Mesothelial cell of epicardium (in vitro differentiated cells): ENCODE results near the gene CASK. TPM values are rescaled to one million over a fixed set of nuclear protein-coding genes. Genes with fewer than 3 reads are reported as not detected.

ENCODE experiments used
- DNase-seq, 2 experiments: peaks; one replicate each; pipeline ENCODE4 v3.0.0; 2021; ENCODE audit warnings: low spot score in 2 of 2; ENCODE audit not compliant: unreplicated experiment in 2 of 2
- H3K27ac Mint-ChIP-seq: 2 replicates; pipeline ENCODE4 v1.8.0; 2021; ENCODE audit warnings: mixed read lengths
- H3K27me3 Mint-ChIP-seq: 2 replicates; pipeline ENCODE4 v1.8.0; 2021; ENCODE audit warnings: low read depth, mixed read lengths
- H3K36me3 Mint-ChIP-seq: 2 replicates; pipeline ENCODE4 v1.8.0; 2021; ENCODE audit warnings: mixed read lengths
- H3K4me1 Mint-ChIP-seq: 2 replicates; pipeline ENCODE4 v1.8.0; 2021; ENCODE audit warnings: mixed read lengths
- H3K4me3 Mint-ChIP-seq: 2 replicates; pipeline ENCODE4 v1.8.0; 2021; ENCODE audit warnings: mild to moderate bottlenecking, moderate library complexity, mixed read lengths
- H3K9me3 Mint-ChIP-seq: 2 replicates; pipeline ENCODE4 v1.8.0; 2021; ENCODE audit warnings: mixed read lengths
- total RNA-seq: library from RNA; stranded (reverse); gene quantifications from 3 replicates; pipeline ENCODE4 v1.2.1, GENCODE V29; 2021
- TF ChIP-seq, protein P1 (sequence below): fragments of 200-600 bp; sonication (generic); IDR thresholded peaks from one replicate; pipeline ENCODE4 v1.5.0; 2021; ENCODE audit warnings: antibody characterized with exemption; ENCODE audit not compliant: unreplicated experiment

The CASK gene, protein sequence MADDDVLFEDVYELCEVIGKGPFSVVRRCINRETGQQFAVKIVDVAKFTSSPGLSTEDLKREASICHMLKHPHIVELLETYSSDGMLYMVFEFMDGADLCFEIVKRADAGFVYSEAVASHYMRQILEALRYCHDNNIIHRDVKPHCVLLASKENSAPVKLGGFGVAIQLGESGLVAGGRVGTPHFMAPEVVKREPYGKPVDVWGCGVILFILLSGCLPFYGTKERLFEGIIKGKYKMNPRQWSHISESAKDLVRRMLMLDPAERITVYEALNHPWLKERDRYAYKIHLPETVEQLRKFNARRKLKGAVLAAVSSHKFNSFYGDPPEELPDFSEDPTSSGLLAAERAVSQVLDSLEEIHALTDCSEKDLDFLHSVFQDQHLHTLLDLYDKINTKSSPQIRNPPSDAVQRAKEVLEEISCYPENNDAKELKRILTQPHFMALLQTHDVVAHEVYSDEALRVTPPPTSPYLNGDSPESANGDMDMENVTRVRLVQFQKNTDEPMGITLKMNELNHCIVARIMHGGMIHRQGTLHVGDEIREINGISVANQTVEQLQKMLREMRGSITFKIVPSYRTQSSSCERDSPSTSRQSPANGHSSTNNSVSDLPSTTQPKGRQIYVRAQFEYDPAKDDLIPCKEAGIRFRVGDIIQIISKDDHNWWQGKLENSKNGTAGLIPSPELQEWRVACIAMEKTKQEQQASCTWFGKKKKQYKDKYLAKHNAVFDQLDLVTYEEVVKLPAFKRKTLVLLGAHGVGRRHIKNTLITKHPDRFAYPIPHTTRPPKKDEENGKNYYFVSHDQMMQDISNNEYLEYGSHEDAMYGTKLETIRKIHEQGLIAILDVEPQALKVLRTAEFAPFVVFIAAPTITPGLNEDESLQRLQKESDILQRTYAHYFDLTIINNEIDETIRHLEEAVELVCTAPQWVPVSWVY
- total RNA-seq = 61.6 to 70.3 TPM (median 63.8 TPM) in 3 replicates

DNA sequence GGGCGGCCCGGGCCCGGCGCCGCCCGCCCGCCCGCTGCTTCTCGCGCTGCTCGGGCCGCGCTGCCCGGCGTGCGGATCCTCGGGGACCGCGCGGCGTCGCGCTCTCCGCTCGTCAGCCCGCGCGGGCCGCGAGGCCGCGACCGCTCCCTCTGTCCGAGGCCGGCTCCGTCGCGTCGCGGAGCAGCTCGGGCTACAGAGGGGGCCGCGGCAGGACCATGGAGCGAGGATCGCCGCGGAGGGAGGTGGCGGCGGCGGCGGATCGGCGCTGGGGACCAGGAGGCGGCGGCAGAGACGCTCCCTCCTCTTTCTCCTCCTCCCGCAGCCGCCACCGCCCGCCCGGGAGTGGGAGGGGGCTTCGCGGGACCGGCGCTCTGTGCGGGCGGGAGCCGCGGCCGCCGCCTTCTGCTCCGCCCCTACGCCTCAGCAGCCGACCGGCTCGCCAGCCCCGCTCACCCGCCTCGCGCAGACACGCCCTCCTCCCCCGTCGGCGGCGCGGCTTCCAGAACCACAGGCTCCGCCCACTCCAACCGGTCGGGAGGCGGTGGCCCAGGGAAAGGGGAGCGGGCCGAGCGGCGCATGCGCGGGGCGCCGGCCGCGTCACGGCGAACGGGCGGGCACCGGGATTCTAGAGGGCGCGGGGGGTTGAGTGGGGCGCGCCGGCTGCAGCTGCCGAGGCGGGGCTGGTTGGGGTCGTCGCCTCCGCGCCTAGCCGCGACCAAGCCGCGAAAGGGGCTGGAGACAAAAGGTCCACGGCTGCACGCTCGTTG lies at the start of gene CASK:
CASK (minus strand) TSS at position 344 of the 767 bp plus-strand sequence. CDS start 566 bp downstream, outside the sequence.
- Mint-ChIP-seq H3K27me3 (no peaks in the 10 kb centered on the region), H3K27ac (peak within 1 kb of the TSS; percentile 91), H3K4me3 (peak within 1 kb of the TSS; percentile 81), H3K9me3 (peaks cover 11% of the 10 kb centered on the region), H3K4me1 (peaks cover 11% of the 10 kb centered on the region), H3K36me3 (no peaks in the 10 kb centered on the region)
- TF ChIP-seq, protein P1, sequence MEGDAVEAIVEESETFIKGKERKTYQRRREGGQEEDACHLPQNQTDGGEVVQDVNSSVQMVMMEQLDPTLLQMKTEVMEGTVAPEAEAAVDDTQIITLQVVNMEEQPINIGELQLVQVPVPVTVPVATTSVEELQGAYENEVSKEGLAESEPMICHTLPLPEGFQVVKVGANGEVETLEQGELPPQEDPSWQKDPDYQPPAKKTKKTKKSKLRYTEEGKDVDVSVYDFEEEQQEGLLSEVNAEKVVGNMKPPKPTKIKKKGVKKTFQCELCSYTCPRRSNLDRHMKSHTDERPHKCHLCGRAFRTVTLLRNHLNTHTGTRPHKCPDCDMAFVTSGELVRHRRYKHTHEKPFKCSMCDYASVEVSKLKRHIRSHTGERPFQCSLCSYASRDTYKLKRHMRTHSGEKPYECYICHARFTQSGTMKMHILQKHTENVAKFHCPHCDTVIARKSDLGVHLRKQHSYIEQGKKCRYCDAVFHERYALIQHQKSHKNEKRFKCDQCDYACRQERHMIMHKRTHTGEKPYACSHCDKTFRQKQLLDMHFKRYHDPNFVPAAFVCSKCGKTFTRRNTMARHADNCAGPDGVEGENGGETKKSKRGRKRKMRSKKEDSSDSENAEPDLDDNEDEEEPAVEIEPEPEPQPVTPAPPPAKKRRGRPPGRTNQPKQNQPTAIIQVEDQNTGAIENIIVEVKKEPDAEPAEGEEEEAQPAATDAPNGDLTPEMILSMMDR = no peak
- peak; percentile 89 to 91 for DNase-seq

DNA sequence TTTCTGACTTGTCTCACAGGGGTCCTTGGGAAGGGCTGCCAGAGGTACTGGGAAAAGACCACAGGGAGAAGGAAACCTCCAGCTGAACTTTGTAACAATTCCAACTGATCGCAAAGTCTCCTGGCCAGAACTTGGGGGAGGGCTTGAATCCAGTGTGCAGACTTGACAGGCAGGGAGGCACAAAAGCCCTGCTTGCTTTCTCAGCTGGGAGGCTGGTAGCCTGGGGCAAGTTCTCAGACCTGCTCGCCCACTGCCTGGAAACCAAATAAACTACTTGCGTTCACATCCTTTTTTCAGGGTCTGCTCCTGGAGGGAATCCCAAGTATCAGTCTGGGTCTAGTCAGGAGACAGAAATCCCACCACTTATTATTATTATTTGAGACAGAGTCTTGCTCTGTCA lies 48.0 kb upstream of the CASK start:
- Mint-ChIP-seq H3K9me3 (peaks cover 53% of the 10 kb centered on the region), H3K27ac (no peak overlapping the region)
- no peak for DNase-seq

DNA sequence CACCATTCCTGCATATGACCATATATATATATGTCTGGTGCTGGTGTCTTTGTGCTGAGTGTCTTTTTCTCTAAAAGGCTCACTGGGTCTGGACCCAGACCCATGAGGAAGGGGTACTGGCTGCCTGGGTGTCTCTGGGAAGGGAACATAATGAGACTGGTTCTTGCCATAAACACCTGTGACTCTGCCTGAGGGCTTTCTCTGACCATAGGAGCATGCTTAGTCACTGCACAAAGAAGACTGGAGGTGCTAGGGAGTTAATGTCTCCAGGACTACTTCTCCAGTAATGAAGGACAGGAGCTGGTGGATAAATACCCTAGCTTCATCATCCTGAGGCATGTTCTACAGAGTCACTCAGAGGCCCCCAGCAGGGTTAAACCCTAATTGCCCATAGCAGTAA lies 47.1 kb upstream of the CASK start:
- no peaks in the 10 kb centered on the region for H3K27me3 Mint-ChIP-seq
- TF ChIP-seq, protein P1 = no peak
- no peak overlapping the region for H3K27ac Mint-ChIP-seq
- H3K4me3 Mint-ChIP-seq = no peak overlapping the region
- no peaks in the 10 kb centered on the region for H3K36me3 Mint-ChIP-seq
- peaks cover 61% of the 10 kb centered on the region for H3K9me3 Mint-ChIP-seq
- no peak for DNase-seq
- no peaks in the 10 kb centered on the region for H3K4me1 Mint-ChIP-seq

More for the DNA sequence above, 48.0 kb upstream of the CASK start:
- TF ChIP-seq, protein P1 = no peak
- Mint-ChIP-seq H3K4me3 (no peak overlapping the region), H3K4me1 (no peaks in the 10 kb centered on the region), H3K27me3 (no peaks in the 10 kb centered on the region), H3K36me3 (no peaks in the 10 kb centered on the region)

DNA sequence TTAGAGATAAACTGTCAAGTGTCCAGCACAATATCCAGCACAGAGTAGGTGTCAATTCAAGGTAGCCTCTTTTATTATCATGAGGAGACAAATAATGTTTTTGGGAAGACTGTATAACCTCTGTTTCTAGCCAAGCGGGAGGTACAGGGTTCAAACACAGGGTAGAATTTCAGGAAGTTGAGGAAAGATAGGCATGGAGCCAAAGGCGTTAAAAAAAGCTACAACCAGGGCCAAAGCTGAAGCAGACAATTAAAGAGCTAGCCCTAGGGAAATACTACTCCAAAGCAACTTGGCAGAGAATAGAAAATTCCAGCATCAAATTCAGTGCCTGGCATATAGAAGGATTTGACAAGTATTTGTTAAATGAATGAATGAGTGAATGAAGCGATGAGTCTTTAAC lies 40.0 kb upstream of the CASK start:
- Mint-ChIP-seq H3K4me1 (peaks cover 7% of the 10 kb centered on the region), H3K4me3 (no peak overlapping the region), H3K27ac (no peak overlapping the region), H3K36me3 (peaks cover 2% of the 10 kb centered on the region), H3K9me3 (peaks cover 35% of the 10 kb centered on the region), H3K27me3 (no peaks in the 10 kb centered on the region)
- DNase-seq = no peak
- TF ChIP-seq, protein P1 = no peak

DNA sequence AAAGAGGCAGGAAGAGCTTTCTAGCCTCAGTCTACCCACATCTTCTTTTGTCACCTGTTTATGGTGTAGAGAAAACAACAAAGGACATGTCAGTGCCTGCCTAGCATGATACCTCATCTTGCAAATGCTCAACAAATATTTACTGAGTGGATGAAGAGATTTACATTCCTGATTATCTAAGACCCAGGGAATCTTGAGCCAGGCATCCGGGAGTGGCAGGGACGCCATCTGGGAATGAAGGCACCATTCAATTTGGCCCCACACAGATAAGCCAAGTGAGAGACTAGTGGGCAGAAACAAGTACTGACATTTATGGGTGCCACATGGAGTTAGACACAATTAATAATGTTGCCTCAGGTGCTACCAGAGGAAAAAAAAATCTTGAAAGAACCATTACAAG lies 36.8 kb upstream of the CASK start:
- H3K36me3 Mint-ChIP-seq = peaks cover 2% of the 10 kb centered on the region
- H3K4me1 Mint-ChIP-seq = peaks cover 7% of the 10 kb centered on the region
- no peak overlapping the region for H3K27ac Mint-ChIP-seq
- H3K9me3 Mint-ChIP-seq = peaks cover 16% of the 10 kb centered on the region
- TF ChIP-seq, protein P1 = no peak
- no peak overlapping the region for H3K4me3 Mint-ChIP-seq
- H3K27me3 Mint-ChIP-seq = no peaks in the 10 kb centered on the region
- DNase-seq = no peak
